HG02763 (cell line): Measurements from ENCODE around the gene DNM3.

ENCODE experiments used
- ATAC-seq: cut with Tn5 transposase; IDR thresholded peaks from one replicate; pipeline ENCODE4 v1.9.1; 2021; ENCODE audit warnings: mild to moderate bottlenecking, moderate library complexity; ENCODE audit not compliant: unreplicated experiment

DNM3 gene

GRCh38 chr1:172399756-172400721 lies 558.7 kb downstream of the DNM3 start:
- no peak for ATAC-seq

GRCh38 chr1:172400722-172401105 lies 559.4 kb downstream of the DNM3 start:
- ATAC-seq: no peak

- no peak for ATAC-seq
Observed at GRCh38 chr1:172401477-172401876, 560.2 kb downstream of the DNM3 start.

DNA sequence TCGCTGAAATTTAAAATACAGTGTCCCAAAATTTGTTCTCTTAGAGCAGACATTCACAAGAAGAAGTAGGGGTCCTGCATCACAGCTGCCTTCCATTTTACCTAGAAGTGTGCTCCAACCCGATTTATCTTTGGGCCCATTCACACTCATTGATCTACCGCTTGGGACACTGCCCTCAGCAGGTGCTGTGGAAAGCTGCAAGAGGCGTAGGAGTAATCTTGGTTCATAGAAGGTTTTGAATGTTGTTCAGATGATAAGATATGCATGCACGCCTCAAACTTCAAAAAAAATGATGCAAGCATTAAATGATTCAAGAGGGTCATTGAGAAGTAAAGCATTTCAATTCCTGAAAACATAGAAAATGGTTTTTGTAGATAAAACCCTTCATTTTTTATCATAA lies 560.6 kb downstream of the DNM3 start:
- no peak for ATAC-seq

DNA sequence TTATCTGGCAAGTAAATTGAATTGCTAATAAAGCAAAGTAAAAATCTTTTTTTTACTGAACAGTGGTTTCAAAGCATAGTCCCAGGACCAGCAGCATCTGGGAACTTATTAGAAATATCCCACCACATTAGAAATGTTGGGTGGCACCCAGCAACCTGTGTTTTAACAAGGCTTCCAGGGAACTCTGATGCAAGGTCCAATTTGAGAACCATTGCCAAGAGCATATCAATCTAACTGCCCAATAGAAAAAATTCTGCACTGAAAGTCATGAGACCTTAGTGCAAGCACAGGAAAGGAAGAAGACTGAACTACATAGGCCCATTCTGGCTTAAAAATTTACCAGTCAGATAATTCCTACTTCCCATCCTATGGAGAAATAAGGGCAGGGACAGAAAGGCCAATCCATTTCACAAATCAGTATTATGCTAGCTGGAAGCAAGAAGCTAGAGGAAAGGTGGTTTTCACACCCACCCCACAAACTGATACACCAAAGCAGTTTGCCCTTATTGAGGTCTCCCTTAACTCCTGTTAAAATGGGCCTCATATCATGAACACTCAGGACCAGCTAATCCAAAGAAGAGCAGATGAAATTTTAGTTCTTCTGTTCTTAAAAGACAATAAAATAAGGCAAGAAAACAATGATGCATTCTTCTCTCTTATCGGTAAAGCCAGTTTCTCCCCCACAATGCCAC lies 561.7 kb downstream of the DNM3 start:
- ATAC-seq: no peak

DNA sequence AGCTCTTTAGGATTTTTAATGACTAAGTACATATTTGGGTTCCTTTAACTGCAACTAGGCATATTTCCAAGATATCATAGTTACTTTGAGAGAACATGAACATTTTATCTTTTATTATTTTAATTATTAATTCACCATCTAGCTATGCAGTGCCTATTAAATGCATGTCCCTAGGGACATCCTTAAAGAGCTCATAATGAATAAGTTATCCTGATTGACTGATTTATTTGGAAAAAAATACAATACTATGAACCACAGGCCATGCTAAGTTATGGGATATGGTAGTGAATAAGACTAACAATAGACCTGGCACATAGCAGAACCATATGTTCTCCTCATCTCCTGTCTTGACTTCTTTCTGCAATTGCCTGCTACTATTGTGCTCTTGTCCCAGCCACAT lies 562.8 kb downstream of the DNM3 start:
- no peak for ATAC-seq

GRCh38 chr1:172405912-172406311 lies 564.6 kb downstream of the DNM3 start:
- no peak for ATAC-seq

DNA sequence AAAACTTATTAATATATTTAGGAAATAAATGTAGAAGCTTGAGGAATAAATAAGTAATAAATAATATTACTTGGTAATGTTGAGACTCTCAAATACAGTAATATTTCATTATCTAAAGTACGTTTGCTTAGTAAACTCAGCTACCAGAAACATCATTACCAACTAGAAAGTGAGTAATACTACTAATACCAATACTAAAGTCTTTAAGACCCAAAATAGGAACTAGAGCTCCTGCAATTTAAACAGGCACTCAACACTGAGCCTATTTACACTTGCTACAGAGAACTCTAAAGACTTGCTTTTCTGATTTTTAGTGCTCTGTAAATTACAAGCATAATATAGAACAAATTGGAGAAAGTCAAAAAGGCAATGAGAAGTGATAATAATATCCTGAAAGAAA lies 565.7 kb downstream of the DNM3 start:
- ATAC-seq: no peak

DNA sequence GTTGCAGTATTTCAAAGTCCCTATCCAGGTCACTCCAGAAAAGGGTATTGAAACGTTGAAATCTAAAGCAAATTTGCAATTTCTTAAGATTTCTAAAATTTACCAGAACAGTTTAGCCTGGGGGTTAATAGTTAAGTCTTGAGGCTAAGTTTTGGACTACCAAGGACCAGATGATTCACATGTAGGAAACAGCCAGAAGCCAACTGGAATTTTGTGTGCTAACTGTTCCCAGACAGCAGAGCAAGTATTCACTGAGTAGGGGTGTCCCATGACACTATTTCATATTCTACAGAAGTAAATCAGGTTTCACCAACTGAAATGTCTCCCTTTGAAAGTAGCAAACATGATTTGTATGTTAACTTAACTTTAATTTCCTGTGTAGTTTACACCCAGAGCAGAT lies 567.7 kb downstream of the DNM3 start:
- no peak for ATAC-seq

GRCh38 chr1:172410027-172410426 lies 568.7 kb downstream of the DNM3 start:
- no peak for ATAC-seq

DNA sequence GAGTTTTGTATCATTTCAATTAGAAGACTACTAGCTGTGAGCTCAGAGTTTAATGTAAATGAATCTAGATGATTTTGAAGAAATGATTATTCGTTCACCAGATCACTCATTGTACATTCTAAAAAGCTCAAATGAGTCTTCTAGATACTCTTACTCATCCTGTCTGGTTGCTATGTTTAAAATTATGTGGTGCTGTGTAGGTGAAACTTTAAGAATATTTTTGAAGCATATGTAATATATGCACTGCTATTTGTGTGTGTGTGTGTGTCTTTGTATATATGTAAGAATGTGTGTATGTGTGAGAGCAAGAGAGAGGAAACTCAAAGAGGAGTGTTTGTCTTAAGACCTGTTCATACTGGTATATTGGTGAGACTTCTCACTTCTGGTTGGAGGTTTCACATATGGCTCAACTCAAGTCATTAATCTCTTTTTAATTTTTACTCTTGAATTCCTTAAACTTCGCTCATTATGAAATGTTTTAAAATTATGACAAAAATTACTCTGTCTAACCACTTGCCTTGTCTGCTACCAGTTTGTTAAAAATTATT lies 570.6 kb downstream of the DNM3 start:
- ATAC-seq: no peak

- no peak for ATAC-seq
Observed at GRCh38 chr1:172414331-172414730, 573.0 kb downstream of the DNM3 start.

GRCh38 chr1:172416496-172417035 lies 575.3 kb downstream of the DNM3 start:
- ATAC-seq: no peak

- ATAC-seq: no peak
Observed at GRCh38 chr1:172417557-172417956, 576.3 kb downstream of the DNM3 start.

- ATAC-seq: no peak
Observed at GRCh38 chr1:172420385-172420784, 579.1 kb downstream of the DNM3 start, which contains the start of gene C1orf105. C1orf105 (plus strand) TSS chr1:172420685; CDS start chr1:172420886, 201 bp downstream.

DNA sequence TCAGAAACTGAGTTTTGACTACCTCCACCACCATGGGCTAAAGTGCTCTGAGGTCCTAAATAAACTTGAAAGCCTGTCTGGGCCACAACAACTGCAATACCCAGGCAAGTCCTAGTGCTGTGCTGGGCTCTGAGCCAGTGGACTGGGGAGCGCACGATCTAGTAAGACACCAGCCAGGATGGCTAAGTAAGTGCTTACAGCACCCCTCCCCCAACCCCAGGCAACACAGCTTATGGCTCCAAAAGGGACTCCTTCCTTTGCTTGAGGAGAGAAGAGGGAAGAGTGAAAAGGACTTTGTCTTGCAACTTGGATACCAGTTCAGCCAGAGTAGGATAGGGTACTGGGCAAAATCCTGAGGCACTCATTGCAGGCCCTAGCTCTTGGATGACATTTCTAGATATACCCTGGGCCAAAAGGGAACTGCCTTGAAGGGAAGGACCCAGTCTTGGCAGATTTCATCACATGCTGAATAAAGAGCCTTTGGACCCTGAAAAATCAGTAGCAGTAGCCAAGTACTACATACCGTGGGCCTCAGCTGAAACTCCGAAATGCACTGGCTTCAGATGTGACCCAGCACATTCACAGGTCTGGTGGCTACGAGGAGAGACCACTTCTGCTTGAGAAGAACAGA lies 580.8 kb downstream of the DNM3 start:
- no peak for ATAC-seq

DNA sequence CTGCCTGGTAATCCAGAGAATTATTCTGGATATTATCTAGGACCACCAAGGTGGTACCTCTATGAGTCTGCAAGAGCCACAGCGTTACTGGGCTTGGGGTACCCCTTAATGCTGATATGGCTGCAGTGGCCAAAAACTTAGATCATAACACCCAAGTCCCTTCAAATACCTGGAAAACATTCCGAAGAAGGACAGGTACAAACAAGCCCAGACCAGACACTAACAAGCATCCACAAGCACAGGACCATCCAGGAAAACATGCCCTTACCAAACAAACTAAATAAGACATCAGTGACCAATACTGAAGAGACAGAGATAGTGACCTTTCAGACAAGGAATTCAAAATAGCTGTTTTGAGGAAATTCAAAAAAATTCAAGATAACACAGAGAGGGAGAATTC lies 582.0 kb downstream of the DNM3 start:
- ATAC-seq: no peak

- no peak for ATAC-seq
Observed at GRCh38 chr1:172425339-172425738, 584.0 kb downstream of the DNM3 start.

GRCh38 chr1:172427191-172427590 lies 585.9 kb downstream of the DNM3 start:
- no peak for ATAC-seq

DNA sequence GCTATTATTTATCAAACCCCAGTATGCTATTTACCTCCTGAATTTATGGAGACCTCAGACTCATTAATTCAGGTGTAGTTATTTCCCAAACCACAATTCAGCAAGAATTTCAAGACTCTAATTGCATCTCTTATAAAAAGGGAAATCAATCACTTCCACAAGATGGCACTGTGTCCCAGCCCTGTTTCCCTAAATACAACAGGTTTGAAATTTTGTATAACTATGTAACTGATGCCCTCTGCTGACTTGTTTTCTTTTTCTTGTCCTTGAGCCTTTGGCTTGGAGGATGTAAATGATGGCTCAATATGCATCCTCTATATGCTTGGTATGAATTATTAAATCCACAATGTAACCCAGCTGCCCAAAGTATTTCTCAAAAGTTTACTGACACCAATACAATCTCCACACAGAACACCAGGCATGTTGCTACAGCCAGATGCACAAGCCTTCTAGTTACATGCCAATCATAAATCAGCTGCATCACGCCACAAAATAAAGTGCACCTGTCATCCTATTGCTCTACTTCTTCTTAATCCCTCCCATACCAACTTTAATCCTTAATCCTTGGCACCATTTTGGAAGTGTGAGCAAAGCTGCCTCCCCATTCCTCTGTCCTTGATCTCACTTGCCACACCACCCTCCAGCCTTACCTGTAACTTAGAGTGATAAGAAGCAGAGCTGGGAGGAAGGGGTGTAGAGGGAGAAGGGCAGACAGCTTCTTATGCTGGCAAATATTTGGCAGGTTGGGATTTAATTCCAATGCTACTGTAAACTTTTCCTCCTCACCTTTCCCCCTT lies 588.2 kb downstream of the DNM3 start:
- no peak for ATAC-seq
